Measurements from ENCODE around the gene SCFD2. TPM values are rescaled to one million over a fixed set of nuclear protein-coding genes. Genes with fewer than 3 reads are reported as not detected.
A peak's percentile ranks its signal among the peaks of the same experiment; 100 is the strongest.

SCFD2 gene
- total and polyA plus RNA-seq, 10 of the 15 experiments (the other 5 are each of a cell fraction or from before 2014, with no cell fraction given) = 4.8 to 37.6 (median 24.9) TPM

GRCh38 chr4:52856801-52857200 lies 509.1 kb downstream of the SCFD2 start (continued):
- TF ChIP-seq PBX3 (IDR thresholded peaks at IDR 0.05; ENCODE audit: insufficient replicate concordance, low read depth, low read length) = no peak
- no peak for TF ChIP-seq FOXK2 (IDR thresholded peaks at IDR 0.05)
- TF ChIP-seq REST (IDR thresholded peaks at IDR 0.05; ENCODE audit: low read depth, low read length) = no peak
- TF ChIP-seq E2F4 (IDR thresholded peaks at IDR 0.05; ENCODE audit: low read depth, low read length) = no peak

GRCh38 chr4:52853351-52853750 lies 512.5 kb downstream of the SCFD2 start:
- Histone ChIP-seq H3K9me3 (replicated peaks; ENCODE audit: control insufficient read depth, insufficient read depth, low read length) (no peaks in the 10 kb centered on the region; the same call in 2 of the 3 replicates), H3K9ac (ENCODE audit: control insufficient read depth, insufficient read depth, low read length) (no peak overlapping the region), H3K79me2 (ENCODE audit: control insufficient read depth, insufficient read depth, low read length) (no peaks in the 10 kb centered on the region), H3K4me3 (no peak overlapping the region), H3K27ac (ENCODE audit: control insufficient read depth, insufficient read depth) (no peak overlapping the region), H4K20me1 (ENCODE audit: control insufficient read depth, insufficient read depth) (no peaks in the 10 kb centered on the region), H2AFZ (ENCODE audit: control insufficient read depth, low read depth, low read length) (no peak overlapping the region), H3K4me2 (ENCODE audit: control insufficient read depth, insufficient read depth) (no peak overlapping the region), H3K27me3 (replicated peaks in 1 of 2; ENCODE audit: control insufficient read depth in 2 of 2, insufficient read depth in 2 of 2, low read length in 1 of 2) (no peaks in the 10 kb centered on the region; a peak in 1 of 4 replicates), H3K36me3 (ENCODE audit: control insufficient read depth in 2 of 2, insufficient read depth in 2 of 2, low read length in 1 of 2) (no peaks in the 10 kb centered on the region), H3K4me1 (ENCODE audit: control insufficient read depth, insufficient read depth, low read length) (no peaks in the 10 kb centered on the region)
- no peak for DNase-seq (ENCODE audit: low read depth, low spot score)
- in situ Hi-C loops (cut with MboI) (no loop called here), intact Hi-C loops (cut with micrococcal nuclease; ENCODE audit: unreplicated experiment) (no loop called here)
- ChIA-PET RAD21 (ENCODE audit: unreplicated experiment) (no interaction called here), CTCF (interaction anchor here (1.3 kb wide), 1 partner anchor 58 kb away, joined by 4 read pairs; no protein-coding TSS in a partner anchor), POLR2A (no interaction called here), SMC1A (ENCODE audit: uncharacterized antibody, unreplicated experiment) (interaction anchor here (0.7 kb wide), 1 partner anchor 15 kb away, joined by 3 read pairs; no protein-coding TSS in a partner anchor)
- no peak for FAIRE-seq
- ATAC-seq = no peak
- TF ChIP-seq NR2F1 (conservative IDR thresholded peaks at IDR 0.05) (no peak), MEF2A (IDR thresholded peaks at IDR 0.05; ENCODE audit: insufficient read depth, low read depth, low read length) (peak; percentile 58; the same call in 1 of the 2 replicates)
- BruUV-seq (replicated peaks) = no TSS peak
